Activated naive CD4-positive, alpha-beta T cell treated with anti-CD3 and anti-CD28 coated beads, Interleukin-2, amount 10 ng/mL, durations not matched to agents 5 hours and 36 hours (primary cell): ENCODE measurements around the gene GULP1. TPM values are rescaled to one million over a fixed set of nuclear protein-coding genes. Genes with fewer than 3 reads are reported as not detected.

ENCODE experiments used
- microRNA-seq: library from miRNA; unstranded; fragments of <30 nt; microRNA quantifications from one replicate; pipeline ENCODE4 v1.2.0, GENCODE V29; 2022; ENCODE audit warnings: borderline microRNAs expressed, borderline replicate concordance
- total RNA-seq, 2 experiments: library from RNA; stranded (reverse); gene quantifications; one replicate each; pipeline ENCODE4 v1.2.3, GENCODE V29; 2021

The GULP1 gene, protein sequence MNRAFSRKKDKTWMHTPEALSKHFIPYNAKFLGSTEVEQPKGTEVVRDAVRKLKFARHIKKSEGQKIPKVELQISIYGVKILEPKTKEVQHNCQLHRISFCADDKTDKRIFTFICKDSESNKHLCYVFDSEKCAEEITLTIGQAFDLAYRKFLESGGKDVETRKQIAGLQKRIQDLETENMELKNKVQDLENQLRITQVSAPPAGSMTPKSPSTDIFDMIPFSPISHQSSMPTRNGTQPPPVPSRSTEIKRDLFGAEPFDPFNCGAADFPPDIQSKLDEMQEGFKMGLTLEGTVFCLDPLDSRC
- not detected for total RNA-seq

GRCh38 chr2:188291617-188292347 lies at the start of gene GULP1:
TSS of gene GULP1 (plus strand) at chr2:188291874. CDS start at chr2:188477703, 185,829 bp downstream.

Small RNAs within 50 kb of the gene (microRNA-seq; reads per million reads assigned to microRNA genes)
- not detected for gene MIR561
